H1 (cell line): ENCODE results near the gene ANKS1A. TPM values are rescaled to one million over a fixed set of nuclear protein-coding genes. Genes with fewer than 3 reads are reported as not detected.

ENCODE experiments used
- CTCF ChIA-PET: fragments of 300-600 bp; sonication (Branson Sonifier 250); formaldehyde crosslinking; loops from one replicate; lab custom pipeline; 2021; ENCODE audit not compliant: partially characterized antibody; lab: Charles Lee
- POLR2A ChIA-PET: fragments of 300-600 bp; sonication (Branson Sonifier 250); formaldehyde crosslinking; loops from one replicate; lab custom pipeline; 2021; ENCODE audit warnings: inconsistent platforms; ENCODE audit not compliant: partially characterized antibody; lab: Charles Lee
- DNase-seq, 2 experiments: peaks; one replicate each; pipeline versions ENCODE4 v3.0.0 to v3.0.0-alpha.2; 2010 to 2022; ENCODE audit warnings: low spot score in 2 of 2, low read depth in 1 of 2, mixed read lengths in 1 of 2
- FAIRE-seq: peaks from 2 replicates; lab custom pipeline; 2011; peaks lifted over from hg19 to GRCh38; lab: Jason Lieb, UNC
- H2AFZ ChIP-seq: 2 replicates; pipeline ENCODE4 v1.8.1; 2012; ENCODE audit warnings: low read length, inconsistent platforms
- H2AK5ac ChIP-seq: 2 replicates; pipeline ENCODE4 v1.6.1; 2013; ENCODE audit warnings: low read depth, low read length
- H2BK120ac ChIP-seq: replicated peaks from 2 replicates; pipeline ENCODE3; 2013; ENCODE audit warnings: low read depth, low read length, inconsistent platforms
- H2BK12ac ChIP-seq: 2 replicates; pipeline ENCODE4 v1.6.1; 2013; ENCODE audit warnings: low read depth, low read length
- H2BK15ac ChIP-seq: 2 replicates; pipeline ENCODE4 v1.6.1; 2013; ENCODE audit warnings: low read length
- H2BK20ac ChIP-seq: 2 replicates; pipeline ENCODE4 v1.6.1; 2013; ENCODE audit warnings: low read length
- H2BK5ac ChIP-seq: 2 replicates; pipeline ENCODE4 v1.6.1; 2013; ENCODE audit warnings: low read depth, low read length
- H3K14ac ChIP-seq: 2 replicates; pipeline ENCODE4 v1.6.1; 2013; ENCODE audit warnings: inconsistent platforms; ENCODE audit not compliant: insufficient read length
- H3K18ac ChIP-seq: 2 replicates; pipeline ENCODE4 v1.6.1; 2013; ENCODE audit warnings: low read length; ENCODE audit errors: extremely low read depth
- H3K23ac ChIP-seq: 2 replicates; pipeline ENCODE4 v1.6.1; 2013; ENCODE audit warnings: inconsistent platforms; ENCODE audit not compliant: insufficient read length
- H3K23me2 ChIP-seq: 2 replicates; pipeline ENCODE4 v1.6.1; 2013; ENCODE audit warnings: low read depth, low read length
- H3K27ac ChIP-seq: 2 replicates; pipeline ENCODE4 v1.6.1; 2011; ENCODE audit warnings: low read depth, low read length, inconsistent platforms
- H3K27me3 ChIP-seq, 4 experiments: replicated peaks in 1 of 4; 1 replicate in 1 of 4; 2 replicates in 3 of 4; pipeline versions ENCODE4 v1.6.1 to v1.8.1; 2011 to 2013; ENCODE audit warnings: low read length in 3 of 4, mild to moderate bottlenecking in 3 of 4, inconsistent platforms in 2 of 4, mixed read lengths in 2 of 4, moderate library complexity in 1 of 4; ENCODE audit not compliant: control insufficient read depth in 3 of 4, insufficient read depth in 3 of 4; ENCODE audit errors: extremely low read depth in 1 of 4
- H3K36me3 ChIP-seq, 4 experiments: 2 replicates each; pipeline versions ENCODE4 v1.6.1 to v1.8.1; 2011 to 2013; ENCODE audit warnings: mild to moderate bottlenecking in 4 of 4, low read length in 3 of 4, moderate library complexity in 2 of 4, control low read depth in 1 of 4, inconsistent platforms in 1 of 4; ENCODE audit not compliant: insufficient read depth in 4 of 4, control insufficient read depth in 2 of 4
- H3K4ac ChIP-seq: replicated peaks from 2 replicates; pipeline ENCODE3; 2013; ENCODE audit warnings: low read length, low read depth, mixed read lengths, inconsistent platforms; ENCODE audit not compliant: insufficient read length
- H3K4me1 ChIP-seq, 4 experiments: replicated peaks in 1 of 4; 1 replicate in 1 of 4; 2 replicates in 3 of 4; pipeline versions ENCODE4 v1.6.1 to v1.8.1; 2011 to 2013; ENCODE audit warnings: low read length in 3 of 4, inconsistent platforms in 2 of 4, mixed read lengths in 1 of 4; ENCODE audit not compliant: insufficient read depth in 4 of 4, control insufficient read depth in 3 of 4
- H3K4me2 ChIP-seq, 2 experiments: 2 replicates each; pipeline versions ENCODE4 v1.6.1 to v1.8.1; 2011 to 2013; ENCODE audit warnings: low read depth in 2 of 2, low read length in 2 of 2, control low read depth in 1 of 2, inconsistent platforms in 1 of 2, mild to moderate bottlenecking in 1 of 2; ENCODE audit not compliant: insufficient read depth in 1 of 2
- H3K4me3 ChIP-seq, 4 experiments: fragments of 200-600, 300-600 bp in 1 of 4; sonication (generic), shearing (Covaris generic), sonication (Bioruptor Twin) in 1 of 4; 2 replicates each; pipeline versions ENCODE4 v1.5.1 to v1.8.1; 2011 to 2016; ENCODE audit warnings: low read length in 4 of 4, low read depth in 3 of 4, control low read depth in 2 of 4, inconsistent platforms in 2 of 4, mild to moderate bottlenecking in 2 of 4, mixed read lengths in 1 of 4, moderate library complexity in 1 of 4; ENCODE audit not compliant: insufficient read depth in 2 of 4; ENCODE audit errors: extremely low read depth in 1 of 4
- H3K56ac ChIP-seq: replicated peaks from 2 replicates; pipeline ENCODE3; 2013; ENCODE audit warnings: low read depth, mild to moderate bottlenecking, mixed read lengths, low read length, inconsistent platforms; ENCODE audit not compliant: insufficient read length
- H3K79me1 ChIP-seq: 2 replicates; pipeline ENCODE4 v1.6.1; 2013; ENCODE audit warnings: low read depth, low read length, control low read depth
- H3K79me2 ChIP-seq, 2 experiments: 2 replicates each; pipeline versions ENCODE4 v1.6.1 to v1.8.1; 2012 to 2013; ENCODE audit warnings: low read length in 2 of 2, mild to moderate bottlenecking in 2 of 2, inconsistent platforms in 1 of 2; ENCODE audit not compliant: insufficient read depth in 2 of 2, control insufficient read depth in 1 of 2
- H3K9ac ChIP-seq, 4 experiments: replicated peaks in 1 of 4; 1 replicate in 1 of 4; 2 replicates in 3 of 4; pipeline versions ENCODE4 v1.6.1 to v1.8.1; 2011 to 2013; ENCODE audit warnings: low read depth in 3 of 4, low read length in 3 of 4, control low read depth in 2 of 4, mild to moderate bottlenecking in 2 of 4, moderate library complexity in 2 of 4, inconsistent platforms in 1 of 4; ENCODE audit errors: extremely low read depth in 1 of 4
- H3K9me3 ChIP-seq, 2 experiments: 2 replicates each; pipeline versions ENCODE4 v1.6.1 to v1.8.1; 2012 to 2013; ENCODE audit warnings: mild to moderate bottlenecking in 2 of 2, moderate library complexity in 2 of 2, control low read depth in 1 of 2, inconsistent platforms in 1 of 2, low read depth in 1 of 2, low read length in 1 of 2, mixed read lengths in 1 of 2; ENCODE audit not compliant: insufficient read depth in 2 of 2
- H4K20me1 ChIP-seq, 2 experiments: replicated peaks in 1 of 2; 2 replicates each; pipeline versions ENCODE3 to v1.8.1; 2011 to 2013; ENCODE audit warnings: inconsistent platforms in 2 of 2, low read length in 2 of 2, mild to moderate bottlenecking in 1 of 2; ENCODE audit not compliant: insufficient read depth in 2 of 2, control insufficient read depth in 1 of 2
- H4K5ac ChIP-seq: 2 replicates; pipeline ENCODE4 v1.6.1; 2013; ENCODE audit warnings: low read length, low read depth, mixed read lengths, inconsistent platforms; ENCODE audit not compliant: insufficient read length
- H4K8ac ChIP-seq: 2 replicates; pipeline ENCODE4 v1.8.0; 2013; ENCODE audit warnings: mild to moderate bottlenecking, moderate library complexity, low read length, inconsistent platforms; ENCODE audit not compliant: insufficient read depth; ENCODE audit errors: extremely low read depth
- H4K91ac ChIP-seq: replicated peaks from 2 replicates; pipeline ENCODE3; 2013; ENCODE audit warnings: low read length, mixed read lengths, inconsistent platforms; ENCODE audit not compliant: insufficient read length
- MAFK ChIP-seq: IDR thresholded peaks from 2 replicates; pipeline ENCODE4 v1.6.1; 2012; ENCODE audit warnings: low read depth, mild to moderate bottlenecking, improper control_type of control experiment, low read length
- WGBS, 2 experiments: shearing (Covaris generic) in 1 of 2; methylation state at CpG; one replicate each; pipeline versions ENCODE4 v1.1.6 to v1.1.7; 2013 to 2015; ENCODE audit warnings: low lambda C conversion rate in 2 of 2, mixed read lengths in 2 of 2, inconsistent platforms in 1 of 2, low coverage in 1 of 2, missing lambda C conversion rate in 1 of 2; ENCODE audit not compliant: insufficient replicate concordance in 2 of 2, insufficient coverage in 1 of 2, insufficient read length in 1 of 2; ENCODE audit errors: extremely low coverage in 1 of 2, missing lambda C conversion rate in 1 of 2; 5-methylcytosine and 5-hydroxymethylcytosine counted together
- polyA plus RNA-seq, 7 experiments: library from polyadenylated mRNA; depleted of rRNA in 3 of 7; stranded (reverse) in 5 of 7; unstranded in 2 of 7; fragments of >200 nt in 5 of 7; fragments of 200-250 nt in 2 of 7; gene quantifications; 1 replicate in 5 of 7; 2 replicates in 1 of 7; 4 replicates in 1 of 7; pipeline versions ENCODE4 v1.2.1 to v1.2.3, GENCODE V29; 2011 to 2013; ENCODE audit warnings: missing spikeins in 2 of 7, mixed read lengths in 2 of 7
- total RNA-seq: library from RNA; stranded (reverse); fragmentation: NEBNext Ultra II Directional; extraction: Animal tissue kit (Norgen Biotek cat#: 25700); gene quantifications from 2 replicates; pipeline ENCODE4 v1.2.1, GENCODE V29; 2021
- TF ChIP-seq, protein P1 (sequence below), 3 experiments: IDR thresholded peaks; 1 replicate in 2 of 3; 2 replicates in 1 of 3; pipeline versions ENCODE4 v1.5.1 to v1.6.1; 2011; ENCODE audit warnings: low read length in 3 of 3, mild to moderate bottlenecking in 3 of 3, inconsistent platforms in 2 of 3, low read depth in 1 of 3, moderate library complexity in 1 of 3; ENCODE audit not compliant: insufficient read depth in 1 of 3; ENCODE audit errors: control extremely low read depth in 1 of 3

The ANKS1A gene
- total and polyA plus RNA-seq, 2 of the 8 experiments (the other 6 are each of a cell fraction or from before 2014, with no cell fraction given), result 9.8 to 30.9 TPM

- Histone ChIP-seq H3K79me1 (no peaks in the 10 kb centered on the region), H3K56ac (no peak overlapping the region), H3K27me3 (no peaks in the 10 kb centered on the region), H4K8ac (no peak overlapping the region), H3K79me2 (no peaks in the 10 kb centered on the region), H2BK20ac (no peak overlapping the region), H4K20me1 (no peaks in the 10 kb centered on the region), H4K91ac (no peak overlapping the region), H3K4ac (no peak overlapping the region), H2BK5ac (no peak overlapping the region), H2AK5ac (no peak overlapping the region), H4K5ac (no peak overlapping the region), H3K9ac (no peak overlapping the region), H3K9me3 (no peaks in the 10 kb centered on the region), H3K27ac (no peak overlapping the region), H3K4me3 (no peak overlapping the region), H3K4me1 (peaks cover 0 to 8% (median 3%) of the 10 kb centered on the region in 4 experiments; a peak in 6 of 7 replicates), H3K23me2 (no peaks in the 10 kb centered on the region), H2BK120ac (no peak overlapping the region), H3K23ac (no peak overlapping the region), H2BK15ac (no peak overlapping the region), H3K36me3 (peaks cover 0 to 5% (median 1%) of the 10 kb centered on the region in 4 experiments; a peak in 3 of 8 replicates), H3K4me2 (no peak overlapping the region), H2BK12ac (no peak overlapping the region), H2AFZ (no peak overlapping the region), H3K14ac (no peak overlapping the region), H3K18ac (no peak overlapping the region)
- CTCF ChIA-PET, result interaction anchor here (0.6 to 4.8 kb wide), 7 partner anchors 18 to 1335 kb away, joined by 3 to 20 read pairs (median 5); no protein-coding TSS in a partner anchor
- WGBS, 2 experiments, result 87% methylated on average over 5 of the region's 5 CpGs; no CpG with 5 or more reads in 1 of the 2 experiments
- POLR2A ChIA-PET, result interaction anchor here (1.2 kb wide), 2 partner anchors 44 to 75 kb away, joined by 3 to 4 read pairs; no protein-coding TSS in a partner anchor
- DNase-seq (no peak), FAIRE-seq (no peak)
- TF ChIP-seq MAFK, result no peak
- TF ChIP-seq, protein P1, sequence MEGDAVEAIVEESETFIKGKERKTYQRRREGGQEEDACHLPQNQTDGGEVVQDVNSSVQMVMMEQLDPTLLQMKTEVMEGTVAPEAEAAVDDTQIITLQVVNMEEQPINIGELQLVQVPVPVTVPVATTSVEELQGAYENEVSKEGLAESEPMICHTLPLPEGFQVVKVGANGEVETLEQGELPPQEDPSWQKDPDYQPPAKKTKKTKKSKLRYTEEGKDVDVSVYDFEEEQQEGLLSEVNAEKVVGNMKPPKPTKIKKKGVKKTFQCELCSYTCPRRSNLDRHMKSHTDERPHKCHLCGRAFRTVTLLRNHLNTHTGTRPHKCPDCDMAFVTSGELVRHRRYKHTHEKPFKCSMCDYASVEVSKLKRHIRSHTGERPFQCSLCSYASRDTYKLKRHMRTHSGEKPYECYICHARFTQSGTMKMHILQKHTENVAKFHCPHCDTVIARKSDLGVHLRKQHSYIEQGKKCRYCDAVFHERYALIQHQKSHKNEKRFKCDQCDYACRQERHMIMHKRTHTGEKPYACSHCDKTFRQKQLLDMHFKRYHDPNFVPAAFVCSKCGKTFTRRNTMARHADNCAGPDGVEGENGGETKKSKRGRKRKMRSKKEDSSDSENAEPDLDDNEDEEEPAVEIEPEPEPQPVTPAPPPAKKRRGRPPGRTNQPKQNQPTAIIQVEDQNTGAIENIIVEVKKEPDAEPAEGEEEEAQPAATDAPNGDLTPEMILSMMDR (IDR thresholded peaks at IDR 0.05; ENCODE audit: control extremely low read depth in 1 of 3, insufficient read depth in 1 of 3, low read depth in 1 of 3, low read length in 3 of 3), result no peak
Measured at GRCh38 chr6:35093118-35093445, 204.0 kb downstream of the ANKS1A start.
